A549 (cell line): Measurements from ENCODE around the gene CPNE7.

Experiments
- BHLHE40 ChIP-seq: IDR thresholded peaks from 2 replicates; pipeline ENCODE4 v1.6.1; 2012; ENCODE audit warnings: low read depth, low read length, inconsistent platforms
- EP300 ChIP-seq, 2 experiments: fragments of >200 bp; sonication (Bioruptor Twin); formaldehyde crosslinking; IDR thresholded peaks; 2 replicates in 1 of 2; 3 replicates in 1 of 2; pipeline ENCODE4 v1.6.1; 2016 to 2017
- MAZ ChIP-seq: fragments of 150-350 bp; IDR thresholded peaks from 2 replicates; pipeline ENCODE4 v1.6.1; 2014; ENCODE audit warnings: antibody characterized with exemption, low read depth, low read length, borderline replicate concordance
- RCOR1 ChIP-seq: fragments of 150-350 bp; IDR thresholded peaks from 2 replicates; pipeline ENCODE4 v1.6.1; 2014; ENCODE audit warnings: antibody characterized with exemption, low read length, low read depth
- TF ChIP-seq, protein P1 (sequence below): fragments of >200 bp; sonication (Bioruptor Twin); formaldehyde crosslinking; IDR thresholded peaks from 3 replicates; pipeline ENCODE4 v1.5.1; 2016

DNA sequence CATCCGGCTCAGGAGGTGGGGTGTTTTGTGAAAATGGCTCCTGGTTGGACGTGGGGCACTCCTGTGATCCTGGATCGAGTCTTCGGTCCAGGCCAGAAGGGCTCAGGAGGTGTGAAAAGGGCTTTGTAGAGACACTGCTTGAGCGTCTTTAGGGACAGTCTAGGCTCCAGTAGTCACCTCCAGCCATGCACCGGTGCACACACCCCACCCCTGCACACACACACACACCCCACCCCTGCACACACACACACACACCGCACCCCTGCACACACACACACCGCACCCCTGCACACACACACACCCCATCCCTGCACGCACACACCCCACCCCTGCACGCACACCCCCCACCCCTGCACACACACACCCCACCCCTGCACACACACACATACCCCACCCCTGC, 62.9 kb downstream of the CPNE7 start:
- TF ChIP-seq, protein P1, sequence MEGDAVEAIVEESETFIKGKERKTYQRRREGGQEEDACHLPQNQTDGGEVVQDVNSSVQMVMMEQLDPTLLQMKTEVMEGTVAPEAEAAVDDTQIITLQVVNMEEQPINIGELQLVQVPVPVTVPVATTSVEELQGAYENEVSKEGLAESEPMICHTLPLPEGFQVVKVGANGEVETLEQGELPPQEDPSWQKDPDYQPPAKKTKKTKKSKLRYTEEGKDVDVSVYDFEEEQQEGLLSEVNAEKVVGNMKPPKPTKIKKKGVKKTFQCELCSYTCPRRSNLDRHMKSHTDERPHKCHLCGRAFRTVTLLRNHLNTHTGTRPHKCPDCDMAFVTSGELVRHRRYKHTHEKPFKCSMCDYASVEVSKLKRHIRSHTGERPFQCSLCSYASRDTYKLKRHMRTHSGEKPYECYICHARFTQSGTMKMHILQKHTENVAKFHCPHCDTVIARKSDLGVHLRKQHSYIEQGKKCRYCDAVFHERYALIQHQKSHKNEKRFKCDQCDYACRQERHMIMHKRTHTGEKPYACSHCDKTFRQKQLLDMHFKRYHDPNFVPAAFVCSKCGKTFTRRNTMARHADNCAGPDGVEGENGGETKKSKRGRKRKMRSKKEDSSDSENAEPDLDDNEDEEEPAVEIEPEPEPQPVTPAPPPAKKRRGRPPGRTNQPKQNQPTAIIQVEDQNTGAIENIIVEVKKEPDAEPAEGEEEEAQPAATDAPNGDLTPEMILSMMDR: no peak
- TF ChIP-seq EP300 (IDR thresholded peaks at IDR 0.05) (no peak), BHLHE40 (no peak), MAZ (no peak), RCOR1 (no peak)
